SK-N-MC (cell line): ENCODE results near the gene TFB2M.

ENCODE experiments used
- EZH2 ChIP-seq: fragments of 200-600 bp; sonication (generic); IDR thresholded peaks from one replicate; pipeline ENCODE4 v1.6.1; 2017; ENCODE audit warnings: antibody characterized with exemption
- POLR2AphosphoS5 ChIP-seq: IDR thresholded peaks from 2 replicates; pipeline ENCODE4 v1.6.1; 2012; ENCODE audit warnings: mild to moderate bottlenecking, low read depth, low read length, borderline replicate concordance

DNA sequence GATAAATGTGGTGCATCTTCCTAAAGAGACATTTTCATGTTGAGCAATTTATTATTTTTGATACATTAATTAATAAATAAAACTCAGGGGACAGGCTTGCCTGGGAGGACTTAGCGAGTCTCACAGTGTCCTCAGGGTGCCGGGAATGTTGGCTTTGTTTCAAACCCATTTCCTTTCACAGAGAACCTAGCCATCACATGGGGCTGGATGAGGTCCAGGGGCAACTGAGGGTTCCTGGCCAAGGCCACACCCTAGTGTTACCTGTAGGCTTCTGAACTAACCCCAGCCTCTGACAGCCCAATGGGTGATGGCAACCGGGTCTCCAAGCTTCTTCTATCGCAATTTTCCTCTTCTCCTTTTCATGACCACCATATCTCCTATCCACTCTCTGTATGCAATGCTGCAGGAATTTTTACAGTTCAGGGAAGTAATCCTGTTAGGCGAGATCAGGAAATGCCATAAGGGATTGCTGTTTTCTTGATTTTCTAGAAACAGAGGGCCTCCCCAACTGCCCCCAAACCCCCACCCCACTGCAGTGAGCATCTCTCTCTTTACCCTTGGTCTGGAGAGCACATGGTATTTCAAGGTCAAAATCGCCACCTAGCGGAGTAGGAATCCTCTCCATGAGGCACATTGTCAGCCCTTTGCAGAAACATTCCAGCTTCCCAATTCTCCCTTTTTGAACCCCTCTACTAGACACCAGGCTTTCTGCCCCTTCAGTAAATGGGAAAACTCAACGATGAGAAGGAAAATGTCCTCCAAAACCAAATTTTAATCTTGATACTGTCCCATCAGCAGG, 36.9 kb downstream of the TFB2M start:
- TF ChIP-seq EZH2 (no peak), POLR2AphosphoS5 (no peak)
